ENCODE results near the gene TAB2.
A peak's percentile ranks its signal among the peaks of the same experiment; 100 is the strongest.

The TAB2 gene

DNA sequence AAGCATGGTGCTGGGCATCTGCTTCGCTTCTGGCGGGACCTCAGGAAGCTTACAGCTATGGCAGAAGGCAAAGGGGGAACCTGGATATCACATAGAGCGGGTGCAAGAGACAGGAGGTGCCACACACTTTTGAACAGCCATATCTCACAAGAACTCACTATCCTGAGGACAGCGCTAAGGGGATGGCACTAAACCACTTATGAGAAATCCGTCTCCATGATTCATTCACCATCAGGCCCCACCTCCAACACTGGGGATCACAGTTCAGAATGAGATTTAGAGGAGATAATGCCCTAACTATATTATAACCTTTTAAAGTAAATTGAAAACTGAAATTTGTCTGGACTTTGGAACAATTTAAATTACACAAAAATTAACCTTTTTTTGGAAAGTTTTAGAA lies 44.8 kb downstream of the TAB2 start:
- Mint-ChIP-seq H3K27ac (peak overlapping the region; percentile 88), H3K4me1 (ENCODE audit: low read depth) (peaks cover 70% of the 10 kb centered on the region), H3K4me3 (peak overlapping the region; percentile 22), H3K9me3 (ENCODE audit: low read depth) (peaks cover 9% of the 10 kb centered on the region), H3K27me3 (no peaks in the 10 kb centered on the region), H3K36me3 (peaks cover 17% of the 10 kb centered on the region)

DNA sequence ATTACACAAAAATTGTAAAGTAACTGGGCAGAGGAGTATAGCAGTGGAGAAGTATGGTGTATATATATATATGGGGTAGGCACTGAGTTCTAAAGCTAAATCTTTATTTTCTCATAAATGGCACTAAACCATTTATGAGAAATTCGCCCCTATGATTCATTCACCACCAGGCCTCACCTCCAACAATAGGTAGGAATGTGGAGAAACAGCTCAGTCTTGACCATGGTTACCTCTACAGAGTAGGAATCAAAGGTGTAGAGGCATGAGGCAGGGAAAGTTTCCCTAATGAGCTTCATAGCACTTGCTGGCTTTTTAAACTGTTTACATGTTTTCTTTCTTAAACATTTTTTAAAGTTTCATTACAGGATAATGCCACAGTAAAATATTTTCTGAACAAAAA lies 45.6 kb downstream of the TAB2 start:
- H3K27ac Mint-ChIP-seq = peak overlapping the region; percentile 88
- H3K4me3 Mint-ChIP-seq = peak overlapping the region; percentile 44
- no peaks in the 10 kb centered on the region for H3K27me3 Mint-ChIP-seq
- peaks cover 61% of the 10 kb centered on the region for H3K4me1 Mint-ChIP-seq (ENCODE audit: low read depth)
- H3K36me3 Mint-ChIP-seq = peaks cover 17% of the 10 kb centered on the region
- H3K9me3 Mint-ChIP-seq (ENCODE audit: low read depth) = peaks cover 9% of the 10 kb centered on the region

GRCh38 chr6:149364557-149364956 lies 47.0 kb downstream of the TAB2 start:
- H3K4me3 Mint-ChIP-seq = peak overlapping the region; percentile 43

DNA sequence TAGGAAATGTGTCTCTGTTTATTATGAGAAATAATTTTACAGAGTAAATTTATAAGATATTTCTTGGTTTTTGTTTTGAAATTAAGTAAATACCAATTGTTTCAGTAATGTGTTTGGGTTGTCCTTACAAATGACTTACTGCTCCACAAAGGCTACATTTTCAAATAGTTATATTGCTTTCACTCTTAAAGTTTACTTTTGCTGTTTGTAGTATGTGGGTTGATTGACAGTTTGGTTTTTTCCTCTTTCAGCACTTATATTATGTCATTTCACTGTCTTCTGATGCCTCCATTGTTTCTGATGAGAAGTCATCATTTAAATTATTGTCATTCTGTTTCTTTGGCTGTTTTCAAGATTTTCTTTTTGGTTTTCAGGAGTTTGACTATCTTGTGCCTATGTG lies 47.7 kb downstream of the TAB2 start:
- H3K36me3 Mint-ChIP-seq = peaks cover 17% of the 10 kb centered on the region

More at GRCh38 chr6:149364557-149364956, 47.0 kb downstream of the TAB2 start:
- peaks cover 17% of the 10 kb centered on the region for H3K36me3 Mint-ChIP-seq
- H3K27me3 Mint-ChIP-seq = no peaks in the 10 kb centered on the region
- H3K4me1 Mint-ChIP-seq (ENCODE audit: low read depth) = peaks cover 51% of the 10 kb centered on the region
- peaks cover 9% of the 10 kb centered on the region for H3K9me3 Mint-ChIP-seq (ENCODE audit: low read depth)
- peak overlapping the region; percentile 66 for H3K27ac Mint-ChIP-seq

DNA sequence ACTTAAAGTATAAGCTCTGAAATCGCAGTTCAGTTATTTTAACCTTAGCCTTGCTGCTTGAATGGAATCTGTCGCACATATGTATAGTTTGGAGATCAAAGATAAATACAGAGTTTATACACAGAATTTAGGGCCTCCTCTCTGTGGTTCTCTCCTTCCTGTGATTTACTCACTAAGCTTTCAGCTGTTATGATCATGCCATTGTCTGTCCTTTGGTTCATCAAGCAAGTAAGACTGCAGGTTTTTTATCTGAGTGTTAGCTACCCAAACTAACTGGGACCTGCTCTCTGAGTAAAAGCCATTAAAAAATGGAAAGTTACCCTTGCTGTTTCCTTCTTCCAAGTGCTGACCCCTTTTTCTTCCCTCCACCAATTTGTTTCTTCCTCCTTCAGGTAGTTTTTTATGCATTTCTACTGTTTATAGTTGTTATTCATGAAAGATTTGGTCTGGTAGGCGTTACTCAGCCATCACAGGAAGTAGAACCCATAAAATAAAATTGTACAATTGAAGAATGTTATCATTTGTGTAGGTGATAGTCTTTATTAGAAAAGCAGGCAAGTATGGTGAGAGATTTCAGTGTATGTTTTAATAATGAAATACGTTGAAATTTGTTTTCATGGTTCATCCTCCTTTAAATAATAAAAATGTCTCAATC lies 48.9 kb downstream of the TAB2 start:
- Mint-ChIP-seq H3K9me3 (ENCODE audit: low read depth) (peaks cover 8% of the 10 kb centered on the region), H3K4me1 (ENCODE audit: low read depth) (peaks cover 54% of the 10 kb centered on the region)

More for the DNA sequence above, 47.7 kb downstream of the TAB2 start:
- Mint-ChIP-seq H3K27me3 (no peaks in the 10 kb centered on the region), H3K4me1 (ENCODE audit: low read depth) (peaks cover 52% of the 10 kb centered on the region), H3K27ac (peak overlapping the region; percentile 66), H3K4me3 (peak overlapping the region; percentile 52), H3K9me3 (ENCODE audit: low read depth) (peaks cover 9% of the 10 kb centered on the region)

GRCh38 chr6:149368065-149368464 lies 50.6 kb downstream of the TAB2 start:
- Mint-ChIP-seq H3K27ac (no peak overlapping the region), H3K4me3 (no peak overlapping the region), H3K9me3 (ENCODE audit: low read depth) (no peaks in the 10 kb centered on the region), H3K27me3 (no peaks in the 10 kb centered on the region), H3K4me1 (ENCODE audit: low read depth) (peaks cover 51% of the 10 kb centered on the region), H3K36me3 (peaks cover 14% of the 10 kb centered on the region)

More for the DNA sequence above, 48.9 kb downstream of the TAB2 start:
- no peak overlapping the region for H3K4me3 Mint-ChIP-seq
- peaks cover 19% of the 10 kb centered on the region for H3K36me3 Mint-ChIP-seq
- H3K27ac Mint-ChIP-seq = no peak overlapping the region
- no peaks in the 10 kb centered on the region for H3K27me3 Mint-ChIP-seq

DNA sequence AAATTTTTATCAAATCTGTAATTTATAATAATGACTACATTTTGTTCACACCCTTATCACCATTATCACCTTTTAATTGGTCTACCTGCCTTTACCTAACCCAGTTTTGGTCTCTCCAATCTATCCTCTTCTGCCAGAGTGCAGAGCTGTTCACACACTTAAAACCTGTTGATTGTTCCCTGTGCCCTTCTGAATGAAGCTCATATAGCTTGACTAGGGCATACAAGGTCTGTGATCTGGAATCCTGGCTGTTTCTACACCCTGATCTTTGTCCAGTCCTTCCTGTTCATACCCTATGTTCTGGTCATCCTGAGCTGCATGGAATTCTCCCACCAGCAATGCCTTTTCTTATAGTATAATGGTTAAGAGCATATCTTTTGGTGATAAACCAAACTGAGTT lies 53.6 kb downstream of the TAB2 start:
- peaks cover 62% of the 10 kb centered on the region for H3K4me1 Mint-ChIP-seq (ENCODE audit: low read depth)
- H3K4me3 Mint-ChIP-seq = peak overlapping the region; percentile 58
- H3K36me3 Mint-ChIP-seq = peaks cover 22% of the 10 kb centered on the region
- H3K27me3 Mint-ChIP-seq = no peaks in the 10 kb centered on the region
- peak overlapping the region; percentile 41 for H3K27ac Mint-ChIP-seq
- H3K9me3 Mint-ChIP-seq (ENCODE audit: low read depth) = no peaks in the 10 kb centered on the region

- Mint-ChIP-seq H3K4me1 (ENCODE audit: low read depth) (peaks cover 69% of the 10 kb centered on the region), H3K27ac (no peak overlapping the region), H3K9me3 (ENCODE audit: low read depth) (no peaks in the 10 kb centered on the region), H3K27me3 (no peaks in the 10 kb centered on the region), H3K36me3 (peaks cover 27% of the 10 kb centered on the region), H3K4me3 (no peak overlapping the region)
Measured at GRCh38 chr6:149372062-149372461, 54.5 kb downstream of the TAB2 start.

DNA sequence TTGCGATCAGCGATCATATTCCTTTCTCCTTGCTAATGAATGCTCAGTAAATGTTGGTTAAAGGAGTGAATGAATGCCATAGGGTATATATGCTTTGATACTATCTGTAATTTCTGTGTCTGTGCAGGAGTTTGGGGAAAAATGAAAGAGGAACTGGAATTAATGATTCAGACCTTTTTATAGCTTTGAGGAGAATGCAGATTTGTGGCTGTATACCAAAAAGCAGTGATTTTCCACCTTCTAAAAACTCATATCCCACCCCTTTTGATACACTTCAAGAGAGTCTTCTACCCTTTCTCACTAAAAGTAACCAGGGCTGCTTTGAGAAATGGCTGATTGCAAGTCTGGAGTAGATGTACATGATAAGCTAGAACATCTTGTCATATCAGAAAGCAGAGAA lies 56.0 kb downstream of the TAB2 start:
- peak overlapping the region; percentile 1 for H3K27ac Mint-ChIP-seq
- peaks cover 76% of the 10 kb centered on the region for H3K4me1 Mint-ChIP-seq (ENCODE audit: low read depth)
- peak overlapping the region; percentile 3 for H3K4me3 Mint-ChIP-seq
- H3K36me3 Mint-ChIP-seq = peaks cover 33% of the 10 kb centered on the region
- H3K27me3 Mint-ChIP-seq = no peaks in the 10 kb centered on the region
- no peaks in the 10 kb centered on the region for H3K9me3 Mint-ChIP-seq (ENCODE audit: low read depth)

- peak overlapping the region; percentile 82 for H3K27ac Mint-ChIP-seq
- H3K4me1 Mint-ChIP-seq (ENCODE audit: low read depth) = peaks cover 79% of the 10 kb centered on the region
- H3K36me3 Mint-ChIP-seq = peaks cover 49% of the 10 kb centered on the region
- H3K4me3 Mint-ChIP-seq = no peak overlapping the region
- no peaks in the 10 kb centered on the region for H3K9me3 Mint-ChIP-seq (ENCODE audit: low read depth)
- H3K27me3 Mint-ChIP-seq = no peaks in the 10 kb centered on the region
Measured at GRCh38 chr6:149379977-149380376, 62.5 kb downstream of the TAB2 start.

DNA sequence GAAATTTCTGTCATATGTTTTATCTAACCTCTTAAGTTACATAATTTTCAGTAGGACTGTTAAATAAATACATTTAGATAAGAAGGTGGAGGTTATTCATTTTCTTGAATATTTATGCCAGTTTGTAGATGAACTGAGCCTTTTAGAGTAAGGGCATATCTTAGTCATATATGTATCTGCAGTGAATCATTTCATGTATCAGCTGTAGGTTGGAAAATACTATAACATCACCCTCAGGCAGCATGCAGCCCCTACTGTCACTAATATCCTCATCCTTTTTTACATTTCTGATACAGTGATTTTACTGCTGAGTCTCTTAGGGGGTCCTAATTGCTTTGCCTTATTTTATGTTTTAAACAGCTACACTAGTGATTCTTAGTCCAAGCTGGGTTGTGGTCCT lies 63.0 kb downstream of the TAB2 start:
- peaks cover 45% of the 10 kb centered on the region for H3K36me3 Mint-ChIP-seq
- peaks cover 78% of the 10 kb centered on the region for H3K4me1 Mint-ChIP-seq (ENCODE audit: low read depth)
- H3K4me3 Mint-ChIP-seq = peak overlapping the region; percentile 46
- peak overlapping the region; percentile 82 for H3K27ac Mint-ChIP-seq
- no peaks in the 10 kb centered on the region for H3K9me3 Mint-ChIP-seq (ENCODE audit: low read depth)
- H3K27me3 Mint-ChIP-seq = no peaks in the 10 kb centered on the region

- H3K4me1 Mint-ChIP-seq (ENCODE audit: low read depth) = peaks cover 80% of the 10 kb centered on the region
- peaks cover 14% of the 10 kb centered on the region for H3K9me3 Mint-ChIP-seq (ENCODE audit: low read depth)
- H3K27me3 Mint-ChIP-seq = no peaks in the 10 kb centered on the region
- peak overlapping the region; percentile 66 for H3K27ac Mint-ChIP-seq
- H3K4me3 Mint-ChIP-seq = no peak overlapping the region
- peaks cover 48% of the 10 kb centered on the region for H3K36me3 Mint-ChIP-seq
Measured at GRCh38 chr6:149383371-149383770, 65.9 kb downstream of the TAB2 start.

DNA sequence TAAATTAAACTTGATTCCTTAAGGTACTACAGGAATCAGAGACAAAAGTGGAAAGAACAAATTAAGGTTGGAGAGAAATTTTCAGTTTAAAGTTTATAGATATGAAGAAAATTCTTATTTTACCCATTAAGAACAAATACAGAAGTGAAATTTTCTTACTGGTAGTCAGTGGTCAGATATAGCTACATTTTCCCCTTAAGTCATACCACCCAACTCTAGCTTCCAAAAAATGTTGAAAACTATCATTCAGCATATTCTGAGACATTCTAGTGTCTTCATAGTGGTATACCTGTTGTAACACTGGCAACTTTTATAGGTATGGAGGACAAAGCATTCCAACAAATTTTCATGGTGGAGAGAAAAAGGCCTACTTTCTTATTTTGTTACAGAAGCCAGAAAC lies 67.0 kb downstream of the TAB2 start:
- H3K27ac Mint-ChIP-seq = peak overlapping the region; percentile 67
- peaks cover 14% of the 10 kb centered on the region for H3K9me3 Mint-ChIP-seq (ENCODE audit: low read depth)
- H3K4me1 Mint-ChIP-seq (ENCODE audit: low read depth) = peaks cover 75% of the 10 kb centered on the region
- H3K36me3 Mint-ChIP-seq = peaks cover 38% of the 10 kb centered on the region
- H3K27me3 Mint-ChIP-seq = no peaks in the 10 kb centered on the region
- peak overlapping the region; percentile 17 for H3K4me3 Mint-ChIP-seq

DNA sequence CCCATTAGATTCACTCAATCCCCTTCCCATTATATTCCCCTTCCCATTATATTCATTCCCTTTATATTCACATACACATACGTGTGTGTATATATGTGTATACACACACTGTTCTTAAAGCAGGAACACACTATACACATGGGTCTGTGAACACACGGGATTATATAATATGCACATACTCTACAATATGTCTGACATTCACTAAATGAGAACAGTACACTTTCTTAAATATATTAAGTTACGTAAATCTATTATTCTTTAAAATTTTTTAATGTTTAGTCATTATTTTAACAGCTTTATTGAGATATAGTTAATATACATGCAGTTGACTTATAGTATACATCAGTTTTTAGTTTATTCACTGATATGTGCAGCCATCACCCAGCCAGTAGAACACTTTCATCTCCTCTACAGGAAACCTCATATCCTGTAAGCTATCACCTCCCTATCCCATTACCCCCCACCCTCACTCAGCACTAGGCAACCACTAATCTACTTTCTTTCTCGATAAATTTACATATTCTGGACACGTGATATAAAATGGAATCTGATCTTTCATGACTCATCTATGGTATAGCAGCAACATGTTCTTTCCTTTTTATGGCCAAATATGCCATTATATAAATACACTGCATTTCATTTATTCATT lies 68.6 kb downstream of the TAB2 start:
- Mint-ChIP-seq H3K27ac (peak overlapping the region; percentile 38), H3K9me3 (ENCODE audit: low read depth) (peaks cover 14% of the 10 kb centered on the region), H3K27me3 (no peaks in the 10 kb centered on the region), H3K4me1 (ENCODE audit: low read depth) (peaks cover 73% of the 10 kb centered on the region), H3K36me3 (peaks cover 37% of the 10 kb centered on the region), H3K4me3 (peak overlapping the region; percentile 25)

- Mint-ChIP-seq H3K27ac (peak overlapping the region; percentile 16), H3K4me1 (ENCODE audit: low read depth) (peaks cover 75% of the 10 kb centered on the region), H3K36me3 (peaks cover 39% of the 10 kb centered on the region), H3K27me3 (no peaks in the 10 kb centered on the region), H3K4me3 (no peak overlapping the region), H3K9me3 (ENCODE audit: low read depth) (peaks cover 14% of the 10 kb centered on the region)
Measured at GRCh38 chr6:149387779-149388512, 70.4 kb downstream of the TAB2 start.

Data from activated naive CD8-positive, alpha-beta T cell (primary cell).